Activated effector memory CD4-positive, alpha-beta T cell treated with anti-CD3 and anti-CD28 coated beads, Interleukin-2, amount 50 U/mL, for 16 hours (primary cell): Measurements from ENCODE around the gene CGB1.
"Not testable (repeated sequence)": the region's sequence is repeated elsewhere in the genome, so short reads cannot be mapped to it uniquely, and the experiment has no call there.

Experiments
- DNase-seq: peaks from one replicate; pipeline ENCODE4 v3.0.0-alpha.2; 2020

The CGB1 gene

GRCh38 chr19:49036815-49037214 is at the start of gene CGB1:
TSS of gene CGB1 (minus strand) at chr19:49036895. CDS start at chr19:49036711, 184 bp downstream.
- DNase-seq = peak; percentile 72

GRCh38 chr19:49086296-49086695 is 49.6 kb upstream of the CGB1 start:
- DNase-seq = no peak

GRCh38 chr19:49085868-49086232 is 49.2 kb upstream of the CGB1 start:
- no peak for DNase-seq

- DNase-seq = peak; percentile 99
Observed at GRCh38 chr19:49085020-49085867, 48.5 kb upstream of the CGB1 start, which contains the start of gene SNRNP70. TSS of gene SNRNP70 (plus strand) at chr19:49085451. CDS start at chr19:49086415, 964 bp downstream.

- DNase-seq = no peak
Observed at GRCh38 chr19:49084206-49085019, 47.7 kb upstream of the CGB1 start.

- no peak for DNase-seq
Observed at GRCh38 chr19:49081273-49081672, 44.6 kb upstream of the CGB1 start.

GRCh38 chr19:49080392-49080791 is 43.7 kb upstream of the CGB1 start:
- no peak for DNase-seq

GRCh38 chr19:49074869-49075268 is 38.2 kb upstream of the CGB1 start:
- DNase-seq = not testable (repeated sequence)

GRCh38 chr19:49073514-49074378 is 37.1 kb upstream of the CGB1 start:
- no peak for DNase-seq

GRCh38 chr19:49071860-49072547 is 35.3 kb upstream of the CGB1 start:
- DNase-seq = peak; percentile 71

- no peak for DNase-seq
Observed at GRCh38 chr19:49070416-49070815, 33.7 kb upstream of the CGB1 start.

GRCh38 chr19:49069026-49069425 is 32.3 kb upstream of the CGB1 start:
- no peak for DNase-seq

- no peak for DNase-seq
Observed at GRCh38 chr19:49067554-49067953, 30.9 kb upstream of the CGB1 start.

GRCh38 chr19:49065905-49066512 is 29.3 kb upstream of the CGB1 start:
- no peak for DNase-seq

- DNase-seq = no peak
Observed at GRCh38 chr19:49064768-49065611, 28.3 kb upstream of the CGB1 start, which contains the start of gene NTF4. TSS of gene NTF4 (minus strand) at chr19:49064818. CDS start at chr19:49061997, 2,821 bp downstream.

- DNase-seq = no peak
Observed at GRCh38 chr19:49064029-49064629, 27.4 kb upstream of the CGB1 start.

- no peak for DNase-seq
Observed at GRCh38 chr19:49061445-49061844, 24.8 kb upstream of the CGB1 start.

- no peak for DNase-seq
Observed at GRCh38 chr19:49061000-49061399, 24.3 kb upstream of the CGB1 start.

GRCh38 chr19:49059053-49059452 is 22.4 kb upstream of the CGB1 start:
- no peak for DNase-seq

- no peak for DNase-seq
Observed at GRCh38 chr19:49058562-49058961, 21.9 kb upstream of the CGB1 start.
